K562 (cell line): ENCODE data around the gene SLC26A2. TPM values are rescaled to one million over a fixed set of nuclear protein-coding genes. Genes with fewer than 3 reads are reported as not detected.

ENCODE experiments used
- CEBPB ChIP-seq: fragments of 450-650 bp; IDR thresholded peaks from 2 replicates; pipeline ENCODE4 v1.6.1; 2016; ENCODE audit warnings: missing genetic modification characterization, missing compliant biosample characterization
- CTBP1 ChIP-seq: fragments of 450-650 bp; IDR thresholded peaks from 2 replicates; pipeline ENCODE4 v1.6.1; 2016; ENCODE audit warnings: borderline replicate concordance
- FOXP1 ChIP-seq: sonication (generic); formaldehyde crosslinking; IDR thresholded peaks from 2 replicates; pipeline ENCODE4 v1.8.0; 2022; ENCODE audit warnings: mild to moderate bottlenecking, missing genetic modification reagents
- GTF2A2 ChIP-seq: IDR thresholded peaks from 2 replicates; pipeline ENCODE4 v1.6.1; 2016; ENCODE audit warnings: mild to moderate bottlenecking, missing genetic modification characterization, missing compliant biosample characterization
- KHSRP ChIP-seq: fragments of 450-650 bp; IDR thresholded peaks from 2 replicates; pipeline ENCODE4 v1.6.1; 2017
- SRSF1 ChIP-seq: fragments of 200-400 bp; formaldehyde crosslinking; IDR thresholded peaks from 2 replicates; pipeline ENCODE4 v1.6.1; 2017; ENCODE audit warnings: mild to moderate bottlenecking, low read depth, low read length, moderate library complexity
- ZNF764 ChIP-seq: fragments of 250-450 bp; sonication (Bioruptor Pico); IDR thresholded peaks from 2 replicates; pipeline ENCODE4 v1.4.0; 2020; ENCODE audit warnings: low read depth, mild to moderate bottlenecking, moderate library complexity
- ZNF77 ChIP-seq: fragments of 250-450 bp; sonication (Bioruptor Pico); IDR thresholded peaks from 2 replicates; pipeline ENCODE4 v1.5.0; 2020
- polyA plus RNA-seq, 8 experiments: library from polyadenylated mRNA; depleted of rRNA in 4 of 8; stranded (reverse) in 5 of 8; unstranded in 3 of 8; fragments of >200 nt; fragmentation: Nextera tagmentation in 2 of 8; fragmentation: Illumina TruSeq in 1 of 8; extraction: Ambion mirVana in 2 of 8; extraction: Trizol in 1 of 8; gene quantifications; 2 replicates each; pipeline versions ENCODE4 v1.2.1 to v1.2.3, GENCODE V29; 2011 to 2014; ENCODE audit warnings: inconsistent platforms in 1 of 8, missing spikeins in 1 of 8
- total RNA-seq, 7 experiments: library from RNA; depleted of rRNA in 6 of 7; stranded (reverse); fragments of >200 nt in 6 of 7; fragmentation: Illumina TruSeq in 2 of 7; extraction: Trizol in 2 of 7; gene quantifications; 2 replicates each; pipeline versions ENCODE4 v1.2.1 to v1.2.3, GENCODE V29; 2011 to 2021; ENCODE audit warnings: low replicate concordance in 1 of 7
- TF ChIP-seq, protein P1 (sequence below): fragments of 450-650 bp; IDR thresholded peaks from 2 replicates; pipeline ENCODE4 v1.6.1; 2016; ENCODE audit warnings: mild to moderate bottlenecking, moderate library complexity
- TF ChIP-seq, protein P2 (sequence below): sonication (generic); IDR thresholded peaks from 2 replicates; pipeline ENCODE4 v1.6.1; 2016
- TF ChIP-seq, protein P3 (sequence below): sonication (generic); formaldehyde crosslinking; IDR thresholded peaks from 2 replicates; pipeline ENCODE4 v1.8.1; 2023; ENCODE audit warnings: mild to moderate bottlenecking, missing genetic modification reagents
- TF ChIP-seq, protein P4 (sequence below): fragments of 250-450 bp; sonication (Bioruptor Pico); IDR thresholded peaks from 2 replicates; pipeline ENCODE4 v1.4.0; 2020

SLC26A2 gene
- total and polyA plus RNA-seq, 9 of the 15 experiments (the other 6 are each of a cell fraction or from before 2014, with no cell fraction given): 1.1 to 6.3 (median 3.6) TPM

DNA sequence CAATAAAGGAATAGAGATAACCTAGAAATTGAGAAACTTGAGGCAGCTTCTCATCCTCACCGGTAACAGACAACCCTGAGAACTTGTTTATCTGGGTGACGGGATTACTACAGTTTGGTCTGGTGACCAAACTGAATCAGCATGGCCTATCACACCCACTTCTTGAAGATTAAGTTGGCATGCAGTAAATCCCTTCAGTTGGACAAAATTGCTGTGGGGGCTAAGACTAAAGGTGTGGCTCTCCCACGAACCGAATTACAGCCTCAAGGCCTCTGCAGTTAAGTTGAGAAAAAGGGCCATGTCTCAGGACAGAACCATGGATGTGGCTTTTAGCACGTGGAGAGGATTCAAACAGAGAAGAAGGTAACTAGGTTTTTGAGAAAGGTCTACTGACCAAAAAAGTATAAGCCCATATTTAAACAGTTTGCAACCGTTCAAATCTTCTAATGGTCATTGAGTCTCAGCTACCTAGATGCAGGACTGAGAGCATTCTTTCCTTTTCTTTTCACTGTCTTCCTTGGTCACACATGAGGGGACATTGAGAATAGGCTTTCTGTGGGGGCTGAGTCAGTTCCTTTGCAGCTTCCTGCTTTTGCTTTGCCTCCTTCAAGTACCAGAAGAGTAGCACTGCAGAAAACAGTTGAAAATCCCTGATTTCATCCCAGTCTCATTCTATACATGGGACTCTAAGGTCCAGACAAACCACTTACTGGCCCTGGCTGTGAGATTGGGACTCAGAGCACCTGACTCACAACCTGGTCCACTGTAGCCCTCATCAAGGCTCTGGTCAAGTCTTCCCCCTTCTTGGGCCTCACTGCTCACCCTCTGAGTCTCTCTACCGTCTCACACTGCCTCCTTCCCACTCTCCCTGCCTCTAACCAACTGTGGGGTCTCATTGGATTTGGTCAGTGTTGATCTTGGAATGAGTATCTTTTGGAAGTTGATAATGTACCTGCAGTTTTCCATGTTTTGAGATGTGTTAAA lies 46.8 kb upstream of the SLC26A2 start (continued):
- TF ChIP-seq, protein P1, sequence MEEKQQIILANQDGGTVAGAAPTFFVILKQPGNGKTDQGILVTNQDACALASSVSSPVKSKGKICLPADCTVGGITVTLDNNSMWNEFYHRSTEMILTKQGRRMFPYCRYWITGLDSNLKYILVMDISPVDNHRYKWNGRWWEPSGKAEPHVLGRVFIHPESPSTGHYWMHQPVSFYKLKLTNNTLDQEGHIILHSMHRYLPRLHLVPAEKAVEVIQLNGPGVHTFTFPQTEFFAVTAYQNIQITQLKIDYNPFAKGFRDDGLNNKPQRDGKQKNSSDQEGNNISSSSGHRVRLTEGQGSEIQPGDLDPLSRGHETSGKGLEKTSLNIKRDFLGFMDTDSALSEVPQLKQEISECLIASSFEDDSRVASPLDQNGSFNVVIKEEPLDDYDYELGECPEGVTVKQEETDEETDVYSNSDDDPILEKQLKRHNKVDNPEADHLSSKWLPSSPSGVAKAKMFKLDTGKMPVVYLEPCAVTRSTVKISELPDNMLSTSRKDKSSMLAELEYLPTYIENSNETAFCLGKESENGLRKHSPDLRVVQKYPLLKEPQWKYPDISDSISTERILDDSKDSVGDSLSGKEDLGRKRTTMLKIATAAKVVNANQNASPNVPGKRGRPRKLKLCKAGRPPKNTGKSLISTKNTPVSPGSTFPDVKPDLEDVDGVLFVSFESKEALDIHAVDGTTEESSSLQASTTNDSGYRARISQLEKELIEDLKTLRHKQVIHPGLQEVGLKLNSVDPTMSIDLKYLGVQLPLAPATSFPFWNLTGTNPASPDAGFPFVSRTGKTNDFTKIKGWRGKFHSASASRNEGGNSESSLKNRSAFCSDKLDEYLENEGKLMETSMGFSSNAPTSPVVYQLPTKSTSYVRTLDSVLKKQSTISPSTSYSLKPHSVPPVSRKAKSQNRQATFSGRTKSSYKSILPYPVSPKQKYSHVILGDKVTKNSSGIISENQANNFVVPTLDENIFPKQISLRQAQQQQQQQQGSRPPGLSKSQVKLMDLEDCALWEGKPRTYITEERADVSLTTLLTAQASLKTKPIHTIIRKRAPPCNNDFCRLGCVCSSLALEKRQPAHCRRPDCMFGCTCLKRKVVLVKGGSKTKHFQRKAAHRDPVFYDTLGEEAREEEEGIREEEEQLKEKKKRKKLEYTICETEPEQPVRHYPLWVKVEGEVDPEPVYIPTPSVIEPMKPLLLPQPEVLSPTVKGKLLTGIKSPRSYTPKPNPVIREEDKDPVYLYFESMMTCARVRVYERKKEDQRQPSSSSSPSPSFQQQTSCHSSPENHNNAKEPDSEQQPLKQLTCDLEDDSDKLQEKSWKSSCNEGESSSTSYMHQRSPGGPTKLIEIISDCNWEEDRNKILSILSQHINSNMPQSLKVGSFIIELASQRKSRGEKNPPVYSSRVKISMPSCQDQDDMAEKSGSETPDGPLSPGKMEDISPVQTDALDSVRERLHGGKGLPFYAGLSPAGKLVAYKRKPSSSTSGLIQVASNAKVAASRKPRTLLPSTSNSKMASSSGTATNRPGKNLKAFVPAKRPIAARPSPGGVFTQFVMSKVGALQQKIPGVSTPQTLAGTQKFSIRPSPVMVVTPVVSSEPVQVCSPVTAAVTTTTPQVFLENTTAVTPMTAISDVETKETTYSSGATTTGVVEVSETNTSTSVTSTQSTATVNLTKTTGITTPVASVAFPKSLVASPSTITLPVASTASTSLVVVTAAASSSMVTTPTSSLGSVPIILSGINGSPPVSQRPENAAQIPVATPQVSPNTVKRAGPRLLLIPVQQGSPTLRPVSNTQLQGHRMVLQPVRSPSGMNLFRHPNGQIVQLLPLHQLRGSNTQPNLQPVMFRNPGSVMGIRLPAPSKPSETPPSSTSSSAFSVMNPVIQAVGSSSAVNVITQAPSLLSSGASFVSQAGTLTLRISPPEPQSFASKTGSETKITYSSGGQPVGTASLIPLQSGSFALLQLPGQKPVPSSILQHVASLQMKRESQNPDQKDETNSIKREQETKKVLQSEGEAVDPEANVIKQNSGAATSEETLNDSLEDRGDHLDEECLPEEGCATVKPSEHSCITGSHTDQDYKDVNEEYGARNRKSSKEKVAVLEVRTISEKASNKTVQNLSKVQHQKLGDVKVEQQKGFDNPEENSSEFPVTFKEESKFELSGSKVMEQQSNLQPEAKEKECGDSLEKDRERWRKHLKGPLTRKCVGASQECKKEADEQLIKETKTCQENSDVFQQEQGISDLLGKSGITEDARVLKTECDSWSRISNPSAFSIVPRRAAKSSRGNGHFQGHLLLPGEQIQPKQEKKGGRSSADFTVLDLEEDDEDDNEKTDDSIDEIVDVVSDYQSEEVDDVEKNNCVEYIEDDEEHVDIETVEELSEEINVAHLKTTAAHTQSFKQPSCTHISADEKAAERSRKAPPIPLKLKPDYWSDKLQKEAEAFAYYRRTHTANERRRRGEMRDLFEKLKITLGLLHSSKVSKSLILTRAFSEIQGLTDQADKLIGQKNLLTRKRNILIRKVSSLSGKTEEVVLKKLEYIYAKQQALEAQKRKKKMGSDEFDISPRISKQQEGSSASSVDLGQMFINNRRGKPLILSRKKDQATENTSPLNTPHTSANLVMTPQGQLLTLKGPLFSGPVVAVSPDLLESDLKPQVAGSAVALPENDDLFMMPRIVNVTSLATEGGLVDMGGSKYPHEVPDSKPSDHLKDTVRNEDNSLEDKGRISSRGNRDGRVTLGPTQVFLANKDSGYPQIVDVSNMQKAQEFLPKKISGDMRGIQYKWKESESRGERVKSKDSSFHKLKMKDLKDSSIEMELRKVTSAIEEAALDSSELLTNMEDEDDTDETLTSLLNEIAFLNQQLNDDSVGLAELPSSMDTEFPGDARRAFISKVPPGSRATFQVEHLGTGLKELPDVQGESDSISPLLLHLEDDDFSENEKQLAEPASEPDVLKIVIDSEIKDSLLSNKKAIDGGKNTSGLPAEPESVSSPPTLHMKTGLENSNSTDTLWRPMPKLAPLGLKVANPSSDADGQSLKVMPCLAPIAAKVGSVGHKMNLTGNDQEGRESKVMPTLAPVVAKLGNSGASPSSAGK: peak; percentile 52; the same call in 1 of the 2 replicates
- TF ChIP-seq, protein P2, sequence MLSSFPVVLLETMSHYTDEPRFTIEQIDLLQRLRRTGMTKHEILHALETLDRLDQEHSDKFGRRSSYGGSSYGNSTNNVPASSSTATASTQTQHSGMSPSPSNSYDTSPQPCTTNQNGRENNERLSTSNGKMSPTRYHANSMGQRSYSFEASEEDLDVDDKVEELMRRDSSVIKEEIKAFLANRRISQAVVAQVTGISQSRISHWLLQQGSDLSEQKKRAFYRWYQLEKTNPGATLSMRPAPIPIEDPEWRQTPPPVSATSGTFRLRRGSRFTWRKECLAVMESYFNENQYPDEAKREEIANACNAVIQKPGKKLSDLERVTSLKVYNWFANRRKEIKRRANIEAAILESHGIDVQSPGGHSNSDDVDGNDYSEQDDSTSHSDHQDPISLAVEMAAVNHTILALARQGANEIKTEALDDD: peak; percentile 83
- TF ChIP-seq ZNF77 (no peak), KHSRP (no peak), CTBP1 (no peak), SRSF1 (no peak), CEBPB (tag) (no peak), GTF2A2 (tag) (no peak), ZNF764 (no peak), FOXP1 (CRISPR knock-in tag) (no peak)
- TF ChIP-seq, protein P3, sequence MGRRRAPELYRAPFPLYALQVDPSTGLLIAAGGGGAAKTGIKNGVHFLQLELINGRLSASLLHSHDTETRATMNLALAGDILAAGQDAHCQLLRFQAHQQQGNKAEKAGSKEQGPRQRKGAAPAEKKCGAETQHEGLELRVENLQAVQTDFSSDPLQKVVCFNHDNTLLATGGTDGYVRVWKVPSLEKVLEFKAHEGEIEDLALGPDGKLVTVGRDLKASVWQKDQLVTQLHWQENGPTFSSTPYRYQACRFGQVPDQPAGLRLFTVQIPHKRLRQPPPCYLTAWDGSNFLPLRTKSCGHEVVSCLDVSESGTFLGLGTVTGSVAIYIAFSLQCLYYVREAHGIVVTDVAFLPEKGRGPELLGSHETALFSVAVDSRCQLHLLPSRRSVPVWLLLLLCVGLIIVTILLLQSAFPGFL (CRISPR knock-in tag): no peak
- TF ChIP-seq, protein P4, sequence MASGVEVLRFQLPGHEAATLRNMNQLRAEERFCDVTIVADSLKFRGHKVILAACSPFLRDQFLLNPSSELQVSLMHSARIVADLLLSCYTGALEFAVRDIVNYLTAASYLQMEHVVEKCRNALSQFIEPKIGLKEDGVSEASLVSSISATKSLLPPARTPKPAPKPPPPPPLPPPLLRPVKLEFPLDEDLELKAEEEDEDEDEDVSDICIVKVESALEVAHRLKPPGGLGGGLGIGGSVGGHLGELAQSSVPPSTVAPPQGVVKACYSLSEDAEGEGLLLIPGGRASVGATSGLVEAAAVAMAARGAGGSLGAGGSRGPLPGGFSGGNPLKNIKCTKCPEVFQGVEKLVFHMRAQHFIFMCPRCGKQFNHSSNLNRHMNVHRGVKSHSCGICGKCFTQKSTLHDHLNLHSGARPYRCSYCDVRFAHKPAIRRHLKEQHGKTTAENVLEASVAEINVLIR: no peak
